ENCODE results near the gene GPBP1L1.

GPBP1L1 gene

DNA sequence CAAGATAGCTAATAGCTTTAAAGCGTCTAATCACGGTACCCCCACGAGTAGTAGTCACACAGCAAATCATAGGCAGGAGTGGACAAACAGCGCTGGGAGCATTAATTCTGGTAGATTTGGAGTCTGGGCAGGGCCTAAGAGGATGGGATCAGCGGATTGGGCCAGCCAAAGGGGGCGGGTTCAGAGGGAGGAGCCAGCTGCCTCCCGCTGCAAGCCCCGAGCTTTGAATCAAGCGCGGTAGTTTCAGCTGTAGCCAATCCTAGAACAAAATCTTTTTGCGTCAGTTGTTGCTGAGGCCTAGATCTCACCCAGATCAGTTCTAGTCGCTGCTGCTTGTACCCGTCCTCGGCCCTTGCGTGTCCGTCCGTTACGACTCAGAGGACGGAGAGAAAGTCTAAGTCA is 103.1 kb downstream of the GPBP1L1 start:
- ChIA-PET CTCF (interaction anchor here (0.9 to 10.3 kb wide), 9 partner anchors 8 to 569 kb away, joined by 3 to 130 read pairs (median 3); partner anchors contain the start of gene AKR1A1), POLR2A (interaction anchor here (0.6 to 5.9 kb wide), 13 partner anchors 8 to 547 kb away, joined by 3 to 42 read pairs (median 5); partner anchors contain the start of genes AKR1A1, GPBP1L1, MUTYH and PRDX1)
- peak; percentile 98 for DNase-seq (ENCODE audit: extremely low spot score)
- TF ChIP-seq, protein P1, sequence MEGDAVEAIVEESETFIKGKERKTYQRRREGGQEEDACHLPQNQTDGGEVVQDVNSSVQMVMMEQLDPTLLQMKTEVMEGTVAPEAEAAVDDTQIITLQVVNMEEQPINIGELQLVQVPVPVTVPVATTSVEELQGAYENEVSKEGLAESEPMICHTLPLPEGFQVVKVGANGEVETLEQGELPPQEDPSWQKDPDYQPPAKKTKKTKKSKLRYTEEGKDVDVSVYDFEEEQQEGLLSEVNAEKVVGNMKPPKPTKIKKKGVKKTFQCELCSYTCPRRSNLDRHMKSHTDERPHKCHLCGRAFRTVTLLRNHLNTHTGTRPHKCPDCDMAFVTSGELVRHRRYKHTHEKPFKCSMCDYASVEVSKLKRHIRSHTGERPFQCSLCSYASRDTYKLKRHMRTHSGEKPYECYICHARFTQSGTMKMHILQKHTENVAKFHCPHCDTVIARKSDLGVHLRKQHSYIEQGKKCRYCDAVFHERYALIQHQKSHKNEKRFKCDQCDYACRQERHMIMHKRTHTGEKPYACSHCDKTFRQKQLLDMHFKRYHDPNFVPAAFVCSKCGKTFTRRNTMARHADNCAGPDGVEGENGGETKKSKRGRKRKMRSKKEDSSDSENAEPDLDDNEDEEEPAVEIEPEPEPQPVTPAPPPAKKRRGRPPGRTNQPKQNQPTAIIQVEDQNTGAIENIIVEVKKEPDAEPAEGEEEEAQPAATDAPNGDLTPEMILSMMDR (IDR thresholded peaks at IDR 0.05; ENCODE audit: control extremely low read depth, extremely low read depth, low read depth, missing control alignments): no peak
